ENCODE results near the gene HMX2. TPM values are rescaled to one million over a fixed set of nuclear protein-coding genes. Genes with fewer than 3 reads are reported as not detected.

Gene HMX2
- 1.1 and 1.3 TPM in 2 replicates for total RNA-seq (2014; rRNA removed; shearing (Covaris generic))

- DNase-seq (ENCODE audit: low read depth) = peak; percentile 56
Observed at GRCh38 chr10:123147635-123148413, at the start of gene HMX2. Gene HMX2, plus strand, starts transcription at chr10:123148136. Its CDS starts 243 bp downstream, at chr10:123148379.

- peak; percentile 11 for DNase-seq (ENCODE audit: low read depth)
Observed at GRCh38 chr10:123100030-123100762, 47.7 kb upstream of the HMX2 start.

- no peak for DNase-seq (ENCODE audit: low read depth)
Observed at GRCh38 chr10:123101872-123102271, 46.1 kb upstream of the HMX2 start.

- no peak for DNase-seq (ENCODE audit: low read depth)
Observed at GRCh38 chr10:123102673-123103072, 45.3 kb upstream of the HMX2 start.

- no peak for DNase-seq (ENCODE audit: low read depth)
Observed at GRCh38 chr10:123103944-123104343, 44.0 kb upstream of the HMX2 start.

GRCh38 chr10:123109466-123109865, 38.5 kb upstream of the HMX2 start:
- DNase-seq (ENCODE audit: low read depth) = peak; percentile 39

GRCh38 chr10:123117644-123118417, 30.1 kb upstream of the HMX2 start:
- peak; percentile 33 for DNase-seq (ENCODE audit: low read depth)

GRCh38 chr10:123119081-123119480, 28.9 kb upstream of the HMX2 start:
- DNase-seq (ENCODE audit: low read depth) = no peak

- DNase-seq (ENCODE audit: low read depth) = no peak
Observed at GRCh38 chr10:123126246-123126645, 21.7 kb upstream of the HMX2 start.

GRCh38 chr10:123129618-123130271, 18.2 kb upstream of the HMX2 start:
- no peak for DNase-seq (ENCODE audit: low read depth)

- DNase-seq (ENCODE audit: low read depth) = peak; percentile 86
Observed at GRCh38 chr10:123132576-123133477, 15.1 kb upstream of the HMX2 start.

- no peak for DNase-seq (ENCODE audit: low read depth)
Observed at GRCh38 chr10:123133541-123134342, 14.2 kb upstream of the HMX2 start.

GRCh38 chr10:123134343-123134914, 13.5 kb upstream of the HMX2 start:
- no peak for DNase-seq (ENCODE audit: low read depth)

GRCh38 chr10:123134915-123135414, 13.0 kb upstream of the HMX2 start:
- no peak for DNase-seq (ENCODE audit: low read depth)

GRCh38 chr10:123135415-123136141, 12.4 kb upstream of the HMX2 start, which contains the start of gene HMX3:
Gene HMX3, plus strand, starts transcription at chr10:123135970. Its CDS starts 81 bp downstream, at chr10:123136051.
- DNase-seq (ENCODE audit: low read depth) = peak; percentile 57

GRCh38 chr10:123136221-123136805, 11.6 kb upstream of the HMX2 start:
- DNase-seq (ENCODE audit: low read depth) = no peak

GRCh38 chr10:123136806-123137642, 10.9 kb upstream of the HMX2 start:
- peak; percentile 64 for DNase-seq (ENCODE audit: low read depth)
